Activated CD4-positive, alpha-beta T cell treated with anti-CD3 and anti-CD28 coated beads, Interleukin-2, amount 50 U/mL, for 48 hours (primary cell): ENCODE measurements around the gene MBD2.
"Not testable (repeated sequence)": the region's sequence is repeated elsewhere in the genome, so short reads cannot be mapped to it uniquely, and the experiment has no call there.

Experiments used
- DNase-seq, 2 experiments: peaks; one replicate each; pipeline ENCODE4 v3.0.0-alpha.2; 2020

MBD2 gene

GRCh38 chr18:54148151-54148550 lies 76.3 kb downstream of the MBD2 start:
- DNase-seq, result no peak

GRCh38 chr18:54147439-54147838 lies 77.0 kb downstream of the MBD2 start:
- peak in 1 of 2 experiments; percentile 16 for DNase-seq

GRCh38 chr18:54141041-54141608 lies 83.3 kb downstream of the MBD2 start:
- no peak for DNase-seq

GRCh38 chr18:54140641-54141040 lies 83.8 kb downstream of the MBD2 start:
- DNase-seq, result no peak

- no peak for DNase-seq
These were observed 89.3 kb downstream of the MBD2 start for GRCh38 chr18:54135216-54135615.

- no peak for DNase-seq
These were observed 90.4 kb downstream of the MBD2 start for GRCh38 chr18:54134053-54134452.

GRCh38 chr18:54130631-54131030 lies 93.8 kb downstream of the MBD2 start:
- DNase-seq, result no peak

GRCh38 chr18:54130177-54130576 lies 94.3 kb downstream of the MBD2 start:
- no peak for DNase-seq

- no peak for DNase-seq
These were observed 94.9 kb downstream of the MBD2 start for GRCh38 chr18:54129448-54130067.

GRCh38 chr18:54127759-54128378 lies 96.6 kb downstream of the MBD2 start:
- DNase-seq, result peak in 1 of 2 experiments; percentile 31

GRCh38 chr18:54125429-54125828 lies 99.0 kb downstream of the MBD2 start:
- no peak for DNase-seq

- not testable (repeated sequence) for DNase-seq
These were observed 100.6 kb downstream of the MBD2 start for GRCh38 chr18:54123720-54124440.

GRCh38 chr18:54119524-54120019 lies 104.9 kb downstream of the MBD2 start:
- no peak for DNase-seq

- no peak for DNase-seq
These were observed 106.4 kb downstream of the MBD2 start for GRCh38 chr18:54117853-54118773.

- no peak for DNase-seq
These were observed 107.8 kb downstream of the MBD2 start for GRCh38 chr18:54116541-54117257.

- no peak for DNase-seq
These were observed 112.1 kb downstream of the MBD2 start for GRCh38 chr18:54112356-54112755.

- DNase-seq, result no peak
These were observed 115.3 kb downstream of the MBD2 start for GRCh38 chr18:54109131-54109683.

- DNase-seq, result no peak
These were observed 122.3 kb downstream of the MBD2 start for GRCh38 chr18:54102123-54102522.
